PC-9 (cell line): Measurements from ENCODE around the gene EXOC1L. TPM values are rescaled to one million over a fixed set of nuclear protein-coding genes. Genes with fewer than 3 reads are reported as not detected.

Experiments used
- BruUV-seq: library from RNA; stranded (reverse); fragments of 400-500 nt; replicated peaks from 2 replicates; lab custom pipeline; 2021; lab: Mats Ljungman, UMichigan
- CTCF ChIA-PET: fragments of 300-600 bp; sonication (Branson Sonifier 250); formaldehyde crosslinking; loops from one replicate; lab custom pipeline; 2022; ENCODE audit warnings: antibody characterized with exemption; lab: Charles Lee
- POLR2A ChIA-PET: fragments of 300-600 bp; sonication (Branson Sonifier 250); formaldehyde crosslinking; loops from one replicate; lab custom pipeline; 2022; ENCODE audit warnings: antibody characterized with exemption; ENCODE audit not compliant: unreplicated experiment; lab: Charles Lee
- DNase-seq, 2 experiments: peaks; one replicate each; pipeline versions ENCODE4 v3.0.0 to v3.0.0-alpha.2; 2015 to 2022; ENCODE audit warnings: mixed read lengths in 1 of 2
- H2AFZ ChIP-seq: fragments of 200-600 bp; sonication (generic); 2 replicates; pipeline ENCODE4 v1.8.1; 2017; ENCODE audit warnings: antibody characterized with exemption
- H3F3A ChIP-seq: fragments of 200-600 bp; sonication (generic); 2 replicates; pipeline ENCODE4 v1.8.1; 2017; ENCODE audit warnings: antibody characterized with exemption, mild to moderate bottlenecking, low read depth; ENCODE audit not compliant: insufficient read depth
- H3K27ac ChIP-seq: fragments of 200-600 bp; sonication (generic); 2 replicates; pipeline ENCODE4 v1.6.1; 2016; ENCODE audit warnings: mixed run types
- H3K27me3 ChIP-seq: fragments of 200-600 bp; sonication (generic); 2 replicates; pipeline ENCODE4 v1.6.1; 2016; ENCODE audit warnings: low read depth, mixed run types; ENCODE audit not compliant: insufficient read depth
- H3K36me3 ChIP-seq: fragments of 200-600 bp; sonication (generic); 2 replicates; pipeline ENCODE4 v1.6.1; 2016; ENCODE audit warnings: low read depth, mixed run types
- H3K4me1 ChIP-seq: fragments of 200-600 bp; sonication (generic); replicated peaks from 2 replicates; pipeline ENCODE4 v1.6.1; 2016; ENCODE audit warnings: mixed run types; ENCODE audit not compliant: insufficient read depth
- H3K4me2 ChIP-seq: fragments of 200-600 bp; sonication (generic); 2 replicates; pipeline ENCODE4 v1.6.1; 2017; ENCODE audit warnings: mixed run types
- H3K4me3 ChIP-seq: fragments of 200-600 bp; sonication (generic); 2 replicates; pipeline ENCODE4 v1.6.1; 2016; ENCODE audit warnings: mixed run types
- H3K79me2 ChIP-seq: fragments of 200-600 bp; sonication (generic); 2 replicates; pipeline ENCODE4 v1.6.1; 2017; ENCODE audit warnings: low read depth, mixed run types
- H3K9me2 ChIP-seq: fragments of 200-600 bp; sonication (generic); 2 replicates; pipeline ENCODE4 v1.8.1; 2017; ENCODE audit warnings: mild to moderate bottlenecking; ENCODE audit not compliant: insufficient read depth
- H3K9me3 ChIP-seq: fragments of 200-600 bp; sonication (generic); 2 replicates; pipeline ENCODE4 v1.8.1; 2016; ENCODE audit warnings: low read depth; ENCODE audit not compliant: insufficient read depth
- H4K20me1 ChIP-seq: fragments of 200-600 bp; sonication (generic); 2 replicates; pipeline ENCODE4 v1.8.1; 2017; ENCODE audit not compliant: insufficient read depth
- CTCF ChIP-seq: fragments of 200-600 bp; sonication (generic); conservative IDR thresholded peaks from 2 replicates; pipeline ENCODE4 v1.6.1; 2017; ENCODE audit warnings: mixed run types, antibody characterized with exemption, mild to moderate bottlenecking, moderate library complexity
- EZH2 ChIP-seq: fragments of 200-600 bp; sonication (generic); IDR thresholded peaks from 2 replicates; pipeline ENCODE4 v1.8.0; 2017; ENCODE audit warnings: antibody characterized with exemption, low read depth
- intact Hi-C: fragments of 100-400 bp; cut with micrococcal nuclease; formaldehyde crosslinking; loops from one replicate; pipeline ENCODE4 v1.10.0; 2022; ENCODE audit not compliant: unreplicated experiment
- total RNA-seq: library from RNA; stranded (reverse); gene quantifications from 2 replicates; pipeline ENCODE4 v1.2.3, GENCODE V29; 2021

The EXOC1L gene
- total RNA-seq, 1 experiment from 2014 or later: not detected

GRCh38 chr4:55837903-55838302 is 18.3 kb downstream of the EXOC1L start:
- ChIA-PET POLR2A (no interaction called here), CTCF (interaction anchor here (0.5 kb wide), 1 partner anchor 16 kb away, joined by 3 read pairs; no protein-coding TSS in a partner anchor)
- no peaks in the 10 kb centered on the region for H3K79me2 ChIP-seq
- no peak for DNase-seq
- H3K9me3 ChIP-seq: no peaks in the 10 kb centered on the region
- intact Hi-C loops: no loop called here
- no peaks in the 10 kb centered on the region for H3K27me3 ChIP-seq
- TF ChIP-seq EZH2: no peak
- no peak for TF ChIP-seq CTCF
- H3F3A ChIP-seq: no peaks in the 10 kb centered on the region
- no peak overlapping the region for H2AFZ ChIP-seq
- peaks cover 8% of the 10 kb centered on the region for H3K4me1 ChIP-seq
- no TSS peak for BruUV-seq
- no peak overlapping the region for H3K4me2 ChIP-seq
- H3K9me2 ChIP-seq: no peaks in the 10 kb centered on the region
- H3K27ac ChIP-seq: no peak overlapping the region
- no peak overlapping the region for H3K4me3 ChIP-seq
- H3K36me3 ChIP-seq: no peaks in the 10 kb centered on the region
- H4K20me1 ChIP-seq: no peaks in the 10 kb centered on the region

GRCh38 chr4:55838356-55838755 is 18.8 kb downstream of the EXOC1L start:
- Histone ChIP-seq H3K27me3 (no peaks in the 10 kb centered on the region), H3K79me2 (no peaks in the 10 kb centered on the region), H3K4me2 (no peak overlapping the region), H3K36me3 (no peaks in the 10 kb centered on the region), H3K9me3 (no peaks in the 10 kb centered on the region), H3F3A (no peaks in the 10 kb centered on the region), H3K9me2 (no peaks in the 10 kb centered on the region), H3K4me1 (peaks cover 8% of the 10 kb centered on the region), H3K27ac (no peak overlapping the region), H3K4me3 (no peak overlapping the region), H2AFZ (no peak overlapping the region), H4K20me1 (no peaks in the 10 kb centered on the region)
- ChIA-PET POLR2A (no interaction called here), CTCF (interaction anchor here (0.5 kb wide), 1 partner anchor 17 kb away, joined by 3 read pairs; no protein-coding TSS in a partner anchor)
- no peak for DNase-seq
- intact Hi-C loops: no loop called here
- TF ChIP-seq CTCF: no peak
- TF ChIP-seq EZH2: no peak
- no TSS peak for BruUV-seq

GRCh38 chr4:55838952-55839351 is 19.4 kb downstream of the EXOC1L start:
- DNase-seq: no peak
- POLR2A ChIA-PET: no interaction called here
- no peaks in the 10 kb centered on the region for H3K27me3 ChIP-seq
- no TSS peak for BruUV-seq
- no peaks in the 10 kb centered on the region for H3K36me3 ChIP-seq
- H3F3A ChIP-seq: no peaks in the 10 kb centered on the region
- H3K9me2 ChIP-seq: no peaks in the 10 kb centered on the region
- H3K4me2 ChIP-seq: no peak overlapping the region
- TF ChIP-seq EZH2: no peak
- TF ChIP-seq CTCF: no peak
- H3K9me3 ChIP-seq: no peaks in the 10 kb centered on the region
- no peak overlapping the region for H3K4me3 ChIP-seq
- CTCF ChIA-PET: no interaction called here
- no peak overlapping the region for H2AFZ ChIP-seq
- intact Hi-C loops: no loop called here
- H4K20me1 ChIP-seq: no peaks in the 10 kb centered on the region
- peaks cover 8% of the 10 kb centered on the region for H3K4me1 ChIP-seq
- H3K79me2 ChIP-seq: no peaks in the 10 kb centered on the region
- H3K27ac ChIP-seq: no peak overlapping the region
